HG03159 (cell line): ENCODE measurements around the gene CYTH1.

ENCODE experiments used
- ATAC-seq: cut with Tn5 transposase; IDR thresholded peaks from one replicate; pipeline ENCODE4 v1.9.1; 2021; ENCODE audit warnings: mild to moderate bottlenecking, moderate library complexity; ENCODE audit not compliant: unreplicated experiment

CYTH1 gene

GRCh38 chr17:78781893-78782304 lies at the start of gene CYTH1:
Gene CYTH1 (minus strand): TSS chr17:78782273. CDS start chr17:78782223, 50 bp downstream.
- peak; percentile 12 for ATAC-seq

GRCh38 chr17:78829477-78829876 lies 47.4 kb upstream of the CYTH1 start:
- ATAC-seq = no peak

GRCh38 chr17:78828470-78829185 lies 46.6 kb upstream of the CYTH1 start:
- ATAC-seq = no peak

GRCh38 chr17:78826836-78827509 lies 44.9 kb upstream of the CYTH1 start:
- no peak for ATAC-seq

GRCh38 chr17:78826421-78826820 lies 44.3 kb upstream of the CYTH1 start:
- no peak for ATAC-seq

- no peak for ATAC-seq
Observed at GRCh38 chr17:78825696-78826095, 43.6 kb upstream of the CYTH1 start.

- ATAC-seq = no peak
Observed at GRCh38 chr17:78824240-78824639, 42.2 kb upstream of the CYTH1 start.

- no peak for ATAC-seq
Observed at GRCh38 chr17:78823282-78824046, 41.4 kb upstream of the CYTH1 start.

- no peak for ATAC-seq
Observed at GRCh38 chr17:78822552-78822951, 40.5 kb upstream of the CYTH1 start.

GRCh38 chr17:78821961-78822360 lies 39.9 kb upstream of the CYTH1 start:
- ATAC-seq = no peak

GRCh38 chr17:78820841-78821240 lies 38.8 kb upstream of the CYTH1 start:
- ATAC-seq = no peak

- no peak for ATAC-seq
Observed at GRCh38 chr17:78819806-78820792, 38.0 kb upstream of the CYTH1 start.

- no peak for ATAC-seq
Observed at GRCh38 chr17:78819402-78819801, 37.3 kb upstream of the CYTH1 start.

- ATAC-seq = no peak
Observed at GRCh38 chr17:78818932-78819331, 36.9 kb upstream of the CYTH1 start.

GRCh38 chr17:78818152-78818846 lies 36.2 kb upstream of the CYTH1 start:
- no peak for ATAC-seq

- no peak for ATAC-seq
Observed at GRCh38 chr17:78817123-78817522, 35.0 kb upstream of the CYTH1 start.

- no peak for ATAC-seq
Observed at GRCh38 chr17:78815696-78816095, 33.6 kb upstream of the CYTH1 start.

- no peak for ATAC-seq
Observed at GRCh38 chr17:78812855-78813254, 30.8 kb upstream of the CYTH1 start.

- no peak for ATAC-seq
Observed at GRCh38 chr17:78808163-78808562, 26.1 kb upstream of the CYTH1 start.

GRCh38 chr17:78806451-78806850 lies 24.4 kb upstream of the CYTH1 start:
- no peak for ATAC-seq
